Measurements from ENCODE around the gene MTM1.

Gene MTM1

DNA sequence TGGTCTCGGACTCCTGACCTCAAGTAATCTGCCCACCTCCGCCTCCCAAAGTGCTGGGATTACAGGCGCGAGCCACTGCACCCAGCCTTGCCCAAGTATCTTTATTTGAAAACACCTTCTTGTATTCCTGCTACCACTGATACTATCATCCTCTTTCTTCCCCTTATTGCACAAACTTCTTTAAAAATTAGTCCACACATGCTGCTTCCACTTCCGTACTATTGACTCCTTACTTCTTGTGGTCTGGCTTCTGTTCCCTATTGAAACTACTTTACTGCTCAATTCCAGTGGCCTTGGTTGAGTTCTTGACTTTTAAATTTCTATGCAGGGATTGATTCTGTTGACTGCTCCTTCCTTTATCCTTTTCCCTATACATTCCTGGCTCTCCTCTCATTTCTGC, 38.8 kb downstream of the MTM1 start:
- no peak for DNase-seq

DNA sequence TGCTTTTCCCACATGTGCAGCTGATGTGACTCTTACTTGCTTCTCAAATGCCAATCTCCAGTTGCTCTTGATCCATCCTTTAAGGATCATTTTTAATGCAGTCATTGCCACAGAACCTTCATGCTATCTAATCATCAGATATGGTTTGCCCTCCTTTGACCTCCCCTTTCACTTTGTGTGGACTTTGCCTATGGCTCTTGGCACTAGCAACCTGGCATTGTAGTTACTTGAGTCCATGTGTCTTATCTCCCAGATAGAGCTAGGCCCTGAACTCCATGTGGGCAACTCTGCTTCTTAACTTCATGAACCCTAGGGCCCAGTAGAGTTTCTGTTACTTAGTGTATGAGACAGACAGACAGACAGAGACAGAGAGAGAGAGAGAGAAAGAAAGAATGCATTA, 41.6 kb downstream of the MTM1 start:
- DNase-seq, result no peak

DNA sequence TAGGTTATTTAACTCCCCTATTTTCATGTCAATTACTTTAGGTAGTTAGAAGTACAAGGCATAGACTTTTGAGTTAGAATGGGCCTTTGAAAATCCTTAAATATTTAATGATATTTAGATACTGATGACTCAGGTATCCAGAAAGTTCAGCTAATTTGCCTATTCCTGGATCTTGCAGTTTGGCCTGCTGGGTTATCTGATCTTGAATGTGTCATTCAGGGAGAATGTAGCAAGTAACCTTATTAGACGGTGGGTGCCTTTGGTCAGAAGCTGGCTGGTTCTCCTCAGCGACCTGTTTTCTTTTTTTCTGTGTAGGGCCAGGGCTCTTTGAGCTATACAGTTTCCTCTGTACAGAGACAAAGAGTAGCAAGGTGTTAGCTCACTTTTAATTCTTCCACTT, 42.0 kb downstream of the MTM1 start:
- DNase-seq, result no peak

DNA sequence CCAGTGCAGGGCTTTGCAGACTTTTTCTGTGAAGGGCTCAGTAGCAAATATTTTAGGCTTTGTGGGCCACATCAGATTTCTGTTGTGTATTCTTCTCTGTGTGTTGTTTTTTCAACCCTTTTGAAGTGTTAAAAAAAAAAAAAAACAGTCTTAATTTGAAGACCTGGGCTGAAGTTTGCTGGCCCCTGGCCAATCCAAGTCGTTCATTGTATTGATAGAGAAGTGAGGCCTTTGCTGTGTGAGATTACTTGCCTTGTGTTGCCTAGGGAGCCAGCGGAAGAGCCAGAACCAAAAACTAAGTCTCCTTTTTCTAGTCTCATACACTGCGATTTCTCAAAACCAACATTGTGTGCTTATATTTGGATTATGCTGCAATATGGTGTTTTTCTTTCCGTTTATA, 46.9 kb downstream of the MTM1 start:
- DNase-seq, result no peak

DNA sequence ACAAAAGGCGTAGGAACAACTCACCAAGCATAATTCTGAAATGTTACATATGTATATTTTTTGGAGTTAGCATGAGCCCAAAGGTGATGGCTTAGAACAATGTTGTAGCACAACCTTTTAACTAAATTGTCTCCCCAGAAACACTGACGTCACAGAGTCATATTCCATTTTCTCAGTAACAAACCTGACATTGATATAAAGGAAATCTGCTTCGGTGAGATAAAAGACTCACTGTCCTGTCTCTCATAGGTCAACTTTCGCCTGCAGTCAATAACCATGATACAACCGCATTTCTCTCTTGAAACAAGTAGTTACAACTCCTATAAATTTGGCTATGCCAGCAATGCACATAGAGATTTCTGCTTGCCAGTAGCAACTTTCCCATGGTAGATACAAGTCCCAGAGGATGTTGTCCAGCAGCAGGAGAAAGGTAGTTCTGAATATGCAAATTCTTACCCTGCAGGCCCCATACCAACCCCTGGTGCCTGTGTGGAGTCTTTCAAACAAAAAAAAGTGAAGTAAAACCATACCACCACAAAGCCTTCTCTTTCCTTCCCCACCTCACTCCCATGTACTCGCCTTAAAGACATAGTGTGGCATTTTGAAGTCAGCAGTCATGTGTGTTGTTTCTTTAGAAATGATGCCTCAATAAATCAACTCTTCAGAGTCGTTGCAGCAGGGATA, 47.9 kb downstream of the MTM1 start:
- no peak for DNase-seq

DNA sequence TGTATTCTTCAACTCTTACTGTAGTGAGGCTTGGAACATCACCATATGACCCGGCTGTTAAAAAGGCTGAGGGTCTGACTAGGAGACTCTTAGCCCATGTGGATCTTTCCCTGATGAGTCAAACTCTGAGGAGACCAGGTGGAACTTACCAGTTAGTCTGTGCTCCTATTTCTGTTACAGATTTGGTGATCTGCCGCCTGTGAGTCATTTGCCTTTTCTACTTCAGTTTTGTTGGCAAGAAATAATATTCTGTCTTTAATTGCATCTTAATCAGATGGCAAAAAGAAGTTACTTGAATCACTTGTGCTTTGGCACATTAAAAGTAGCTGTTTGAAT, 48.4 kb downstream of the MTM1 start:
- no peak for DNase-seq

DNA sequence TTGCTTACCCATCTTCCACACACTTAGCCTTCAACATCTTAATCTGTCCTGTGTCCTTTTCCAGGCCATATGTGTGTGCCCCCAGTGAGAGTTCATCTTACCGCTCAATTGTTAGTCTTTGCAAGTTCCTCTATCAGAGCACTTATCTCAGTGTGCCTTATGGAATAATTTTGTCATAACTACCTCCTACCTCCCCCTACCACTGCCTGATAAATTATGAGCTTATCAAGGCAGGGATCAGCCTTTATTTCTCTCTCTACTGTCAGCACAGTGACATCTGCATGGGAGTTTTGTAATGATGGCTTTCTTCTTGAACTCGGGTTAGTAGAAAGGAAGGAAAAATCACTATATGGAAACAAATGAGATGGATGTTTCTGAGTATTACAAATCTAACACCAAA, 53.2 kb downstream of the MTM1 start:
- no peak for DNase-seq

DNA sequence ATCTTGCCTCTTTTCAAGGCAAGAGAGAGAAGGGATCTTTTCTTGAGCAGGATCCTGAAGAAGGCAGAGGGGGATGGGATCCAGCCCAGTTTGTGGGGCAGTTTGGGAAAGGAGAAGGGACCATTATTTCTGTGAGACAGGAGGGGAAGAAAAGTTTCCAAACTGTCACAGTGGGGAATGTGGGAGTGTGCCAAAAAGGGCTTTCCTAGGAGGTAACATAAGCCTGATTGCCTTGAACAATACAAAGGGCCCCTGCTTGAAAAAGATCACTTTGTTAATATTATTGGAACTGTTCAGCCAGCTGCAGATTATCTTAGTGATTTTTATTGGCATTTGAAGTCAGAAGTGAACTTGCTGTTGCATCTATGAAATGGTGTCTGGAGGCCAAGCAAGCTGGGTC, 55.2 kb downstream of the MTM1 start:
- no peak for DNase-seq

DNA sequence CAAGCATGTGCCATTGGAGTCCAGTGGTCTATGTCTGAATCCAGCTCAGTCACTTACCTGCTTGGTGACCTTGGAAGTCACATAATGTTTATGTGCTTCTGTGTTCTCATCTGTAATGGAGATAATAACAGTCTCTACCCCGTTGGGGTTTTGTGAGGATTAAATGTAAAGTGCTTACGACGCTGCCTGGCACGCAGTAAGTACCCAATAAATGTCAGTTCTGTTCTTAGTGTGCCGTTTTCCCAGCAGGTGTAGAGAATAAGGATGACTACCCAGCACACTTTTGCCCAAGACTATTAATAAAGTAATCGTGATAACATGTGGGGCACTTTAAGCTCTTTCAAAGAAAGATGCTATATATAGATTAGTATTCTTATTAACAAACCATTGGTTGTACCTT, 56.7 kb downstream of the MTM1 start:
- DNase-seq, result peak; percentile 85

DNA sequence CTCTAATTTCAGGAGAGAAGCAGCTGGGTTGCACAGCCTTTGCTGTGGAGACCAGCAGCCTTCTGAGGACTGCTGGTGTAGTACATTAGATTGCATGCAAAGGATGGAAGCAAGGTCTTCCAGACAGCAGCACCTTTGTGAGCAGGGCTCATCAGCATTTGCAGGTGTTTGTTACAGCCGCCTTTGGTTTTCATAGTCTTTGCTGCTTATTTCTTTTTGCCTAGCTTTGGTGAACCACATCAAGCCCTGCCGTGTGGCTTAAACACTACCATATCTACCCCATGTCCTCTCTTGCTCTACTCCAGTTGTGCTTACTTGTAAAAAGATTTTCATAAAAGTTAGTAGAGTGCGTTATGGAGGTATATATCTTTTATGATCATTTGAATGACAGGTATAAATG, 57.5 kb downstream of the MTM1 start:
- DNase-seq, result no peak

DNA sequence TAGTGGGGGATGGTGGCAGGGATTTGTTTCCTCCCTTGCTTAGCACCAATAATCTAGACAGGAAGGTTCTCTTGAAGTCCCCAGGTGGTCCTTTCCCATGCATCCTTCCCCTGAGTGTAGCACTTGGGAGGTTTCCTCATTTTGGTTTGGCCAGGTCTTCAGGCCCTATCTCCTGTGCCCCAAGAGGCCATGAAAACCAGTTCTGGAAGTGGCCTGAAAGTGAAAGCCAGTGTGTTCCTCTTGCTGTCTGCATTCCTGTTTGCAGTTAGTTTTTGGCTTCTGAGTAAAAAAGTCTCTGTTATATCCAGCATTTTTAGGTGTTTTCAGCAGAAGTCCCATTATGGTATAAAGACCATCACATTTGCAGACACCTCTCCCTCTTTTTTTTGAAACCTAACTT, 59.5 kb downstream of the MTM1 start:
- DNase-seq, result no peak

DNA sequence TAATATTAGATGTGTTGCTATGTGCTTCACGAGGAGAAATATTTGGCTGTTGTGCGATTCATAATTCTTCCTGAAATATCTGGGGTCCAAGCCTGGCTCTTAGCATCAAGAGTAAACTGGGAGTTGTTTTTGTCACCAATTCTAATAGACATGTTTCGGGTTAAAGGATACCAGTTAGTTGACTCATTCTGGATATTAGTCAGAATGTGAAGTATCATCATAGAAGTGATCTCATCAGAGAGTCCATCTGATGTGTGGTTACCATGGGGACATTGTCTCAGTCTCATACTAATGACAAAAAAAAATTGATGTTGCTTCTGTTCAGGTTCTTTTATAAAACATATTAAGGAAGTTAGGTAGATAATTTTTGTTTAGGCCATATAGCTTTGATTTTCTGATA, 67.5 kb downstream of the MTM1 start:
- no peak for DNase-seq

DNA sequence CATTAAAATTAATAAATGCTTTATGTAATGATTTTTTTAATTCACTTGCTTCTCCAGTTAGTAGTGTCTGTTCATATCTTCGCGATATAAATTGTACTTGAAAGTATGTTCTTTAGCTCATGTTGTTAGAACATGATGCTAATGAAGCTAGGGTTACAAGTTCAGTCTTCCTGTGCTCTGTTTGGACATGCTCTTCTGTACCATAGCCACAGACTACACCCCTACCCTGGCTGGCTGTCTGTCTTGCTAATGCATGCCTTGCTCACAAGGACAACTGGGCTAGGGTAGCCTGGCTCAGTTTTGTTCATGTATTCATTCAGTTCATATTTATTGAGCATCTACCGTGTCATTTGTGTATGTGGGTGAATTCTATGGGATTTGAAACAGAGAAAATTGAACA, 74.0 kb downstream of the MTM1 start:
- DNase-seq, result no peak

DNA sequence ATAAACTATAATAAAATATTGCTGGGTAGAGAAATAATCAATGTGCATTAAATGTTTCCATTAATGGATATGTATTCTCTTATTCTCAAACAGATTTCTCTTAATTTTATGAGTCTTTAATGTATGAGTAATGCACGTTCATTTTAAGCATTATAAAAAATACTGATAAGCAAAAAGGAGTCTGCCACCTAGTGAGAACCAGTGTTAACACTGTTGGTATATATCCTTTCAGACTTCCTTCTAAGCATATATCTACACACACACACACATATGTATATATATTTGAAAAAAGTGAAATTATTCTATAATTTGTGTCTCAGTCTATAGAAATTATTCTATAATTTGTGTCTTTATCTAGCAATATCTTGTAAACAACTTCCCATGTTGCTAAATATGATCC, 74.8 kb downstream of the MTM1 start:
- DNase-seq, result no peak

DNA sequence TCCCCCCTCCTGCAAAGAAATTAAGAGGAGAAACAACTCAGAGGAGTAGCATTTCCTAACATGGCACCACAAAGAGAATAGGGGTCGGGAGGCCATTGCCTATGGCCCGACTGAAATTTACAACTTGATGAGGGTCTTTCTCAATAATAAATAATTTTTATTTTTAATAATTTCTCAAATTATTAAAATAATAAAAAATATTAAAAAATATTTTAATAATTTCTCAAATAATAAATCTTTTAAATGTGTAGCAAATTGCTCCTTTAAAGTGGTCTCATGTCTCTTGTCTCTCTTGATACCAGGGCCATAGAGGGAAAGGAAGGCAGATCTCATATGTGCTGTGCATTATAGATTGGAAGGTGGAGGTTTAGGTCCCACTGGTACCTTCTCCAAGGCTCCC, 75.5 kb downstream of the MTM1 start:
- no peak for DNase-seq

DNA sequence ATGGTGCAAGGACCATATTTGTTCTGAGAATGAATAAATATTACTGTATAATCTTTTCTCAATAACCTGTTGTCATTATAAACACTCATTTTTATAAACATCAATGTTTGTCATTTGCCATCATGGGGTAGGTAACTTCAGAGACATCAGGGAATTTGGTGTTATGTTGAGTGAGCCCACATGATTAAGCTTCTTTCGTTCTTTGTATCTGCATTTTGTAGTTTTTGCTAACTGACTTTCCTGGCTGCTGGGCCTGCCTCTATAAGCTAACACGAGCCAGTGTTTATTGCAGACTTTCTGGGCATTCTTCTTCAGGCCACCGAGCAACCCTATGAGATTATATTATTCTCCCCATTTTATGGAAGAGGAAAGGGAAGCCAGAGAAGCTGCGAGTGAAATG, 76.0 kb downstream of the MTM1 start:
- no peak for DNase-seq

DNA sequence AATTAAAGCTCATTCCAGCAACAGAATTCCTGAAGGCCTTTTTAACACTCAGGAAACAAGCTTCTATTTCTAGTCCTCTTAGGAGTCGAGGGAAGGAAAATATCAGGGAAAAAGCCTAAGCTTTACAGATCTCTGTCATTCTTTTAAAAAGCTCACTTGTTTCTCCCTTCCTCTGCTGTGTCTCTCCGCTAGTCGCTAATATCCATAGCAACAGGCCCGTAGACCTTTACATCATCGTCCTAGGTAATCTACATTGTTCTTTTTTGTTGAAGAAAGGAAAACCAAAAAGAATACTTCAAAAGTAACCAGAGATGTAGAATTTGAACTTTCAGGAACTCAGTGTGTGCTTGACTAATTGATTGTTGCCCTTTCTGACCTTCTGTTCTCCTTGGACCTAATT, 78.9 kb downstream of the MTM1 start:
- no peak for DNase-seq

DNA sequence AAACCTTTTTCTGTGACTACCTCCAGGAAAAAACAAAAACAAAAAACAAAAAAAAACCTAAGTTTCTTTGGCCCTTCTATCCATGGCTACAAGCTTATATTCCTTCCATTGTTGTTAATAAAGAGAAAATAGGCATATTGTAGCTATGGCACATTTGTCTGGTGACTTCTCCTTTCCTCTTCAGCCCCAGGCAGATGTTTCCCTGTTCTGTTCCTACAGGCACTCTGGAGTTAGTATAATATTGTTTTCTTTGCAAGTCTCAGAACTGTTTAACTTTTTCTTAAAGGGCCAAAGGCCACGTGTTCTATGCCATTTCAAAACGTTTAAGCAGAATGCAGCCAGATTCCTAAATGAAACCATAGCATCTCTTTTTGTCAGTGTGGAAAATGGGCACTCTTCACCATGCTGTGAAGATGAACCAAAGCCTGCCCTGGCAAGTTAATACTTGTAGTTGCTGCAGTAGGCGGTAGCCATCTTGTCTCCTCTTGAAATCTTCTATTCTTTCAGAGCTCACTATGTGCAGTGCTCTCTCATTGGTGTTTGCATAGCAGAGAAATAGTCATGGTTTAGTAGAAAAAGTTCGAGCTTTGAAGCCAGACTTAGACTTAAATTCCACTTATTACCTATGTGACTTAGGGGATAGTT, 80.0 kb downstream of the MTM1 start:
- no peak for DNase-seq

DNA sequence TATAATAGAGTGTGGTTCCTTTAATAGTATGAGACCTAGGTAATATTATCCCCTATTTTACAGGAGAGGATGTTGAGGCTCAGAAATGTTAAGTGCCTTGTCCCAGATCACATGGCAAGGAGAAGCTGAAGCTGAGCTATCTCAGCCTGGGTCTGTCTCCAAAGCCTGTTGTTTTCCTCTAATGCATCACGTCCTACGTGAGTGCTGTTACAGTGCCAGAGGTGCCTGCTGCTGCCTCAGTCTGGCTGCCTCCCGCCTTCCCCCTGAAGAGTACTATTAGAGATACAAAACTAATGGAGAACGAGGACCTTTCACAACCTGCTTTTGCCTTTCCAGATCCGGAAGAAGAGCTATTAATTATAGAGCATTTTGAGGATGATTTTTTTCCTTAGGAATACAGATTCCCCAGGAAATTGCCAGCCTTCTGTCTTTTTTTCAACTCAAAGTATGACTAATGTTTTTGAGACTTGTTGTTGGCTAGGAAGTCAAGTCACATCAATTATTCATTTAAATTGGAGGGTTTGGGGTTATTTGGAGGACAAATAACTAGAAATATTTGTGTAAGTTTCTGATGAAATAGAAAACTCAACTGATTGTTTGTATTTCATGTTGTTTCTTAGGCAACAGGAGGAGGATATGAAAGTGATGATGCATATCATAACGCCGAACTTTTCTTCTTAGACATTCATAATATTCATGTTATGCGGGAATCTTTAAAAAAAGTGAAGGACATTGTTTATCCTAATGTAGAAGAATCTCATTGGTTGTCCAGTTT, 80.9 kb downstream of the MTM1 start:
- DNase-seq, result peak; percentile 36

DNA sequence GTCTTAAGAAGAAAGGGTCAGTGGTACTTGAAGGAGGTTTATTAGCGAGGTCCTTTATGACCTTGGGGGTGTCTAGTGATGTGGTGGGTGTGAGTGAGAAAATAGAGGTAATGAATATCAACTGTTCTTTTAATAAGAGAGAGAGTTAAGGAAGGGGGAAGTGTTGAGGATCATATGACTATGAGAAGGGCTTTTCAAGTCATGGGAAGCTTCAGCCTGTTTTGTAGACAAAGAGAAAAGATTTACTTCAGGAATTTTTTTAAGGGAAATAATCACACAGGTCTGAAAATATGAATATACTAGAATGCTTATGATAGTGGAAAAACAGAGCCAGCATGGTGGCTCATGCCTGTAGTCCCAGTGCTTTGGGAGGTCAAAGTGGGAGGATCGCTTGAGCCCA, 83.5 kb downstream of the MTM1 start:
- no peak for DNase-seq

DNA sequence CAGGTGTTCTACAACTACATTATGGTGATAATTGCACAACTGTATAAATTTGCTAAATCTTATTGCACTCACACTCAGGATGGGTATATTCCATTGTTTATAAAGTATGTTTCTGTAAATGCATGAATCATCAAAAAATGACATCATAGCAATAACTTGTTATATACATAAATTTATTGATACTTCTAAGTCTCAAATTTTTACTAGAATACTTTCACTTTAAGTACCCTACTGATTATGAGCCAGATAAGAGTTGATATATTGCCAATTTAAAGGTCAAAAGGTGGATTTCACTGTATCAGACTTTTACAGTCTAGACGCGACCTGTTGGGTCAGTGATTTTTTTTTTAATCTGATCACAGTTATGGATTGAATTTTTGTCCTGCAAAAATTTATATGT, 87.4 kb downstream of the MTM1 start:
- DNase-seq, result no peak

DNA sequence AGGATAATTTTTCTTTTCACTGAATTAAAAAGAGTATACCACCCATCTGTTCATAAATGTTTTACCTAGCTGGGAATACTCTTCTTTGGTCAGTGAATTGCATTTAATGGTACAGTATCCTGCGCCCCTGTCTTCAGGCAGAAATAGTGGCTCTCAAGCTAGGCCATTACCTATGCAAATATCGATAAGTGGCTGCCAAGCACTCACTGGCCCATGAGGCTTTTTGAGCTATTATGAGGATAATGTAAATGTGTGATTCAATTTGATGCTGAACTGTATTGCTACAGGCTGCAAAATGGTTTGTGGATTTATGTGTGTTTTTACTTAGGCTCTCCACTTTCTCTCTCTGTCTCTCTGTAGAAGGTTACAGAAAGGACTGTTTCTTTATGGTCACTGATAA, 94.7 kb downstream of the MTM1 start:
- DNase-seq, result peak; percentile 2

DNA sequence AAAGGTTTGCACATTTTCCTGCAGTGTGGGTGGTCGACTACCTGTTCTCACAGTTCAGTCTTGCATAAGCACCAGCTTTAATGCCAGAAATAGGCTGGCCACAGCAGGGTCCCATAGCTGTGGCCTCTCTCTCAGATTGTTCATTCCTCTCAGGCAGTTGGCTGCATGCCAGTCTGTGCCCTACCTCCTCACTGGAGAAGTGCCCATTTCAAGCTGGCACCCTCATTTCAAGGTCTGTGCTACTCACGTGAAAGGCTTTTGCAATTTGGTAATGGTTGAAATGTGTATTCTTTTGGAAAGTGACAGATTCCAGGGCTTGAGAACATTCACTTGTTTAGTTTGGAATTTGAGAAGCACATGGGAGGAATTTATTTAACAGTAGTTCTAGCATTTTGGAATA, 95.9 kb downstream of the MTM1 start:
- peak; percentile 21 for DNase-seq

DNA sequence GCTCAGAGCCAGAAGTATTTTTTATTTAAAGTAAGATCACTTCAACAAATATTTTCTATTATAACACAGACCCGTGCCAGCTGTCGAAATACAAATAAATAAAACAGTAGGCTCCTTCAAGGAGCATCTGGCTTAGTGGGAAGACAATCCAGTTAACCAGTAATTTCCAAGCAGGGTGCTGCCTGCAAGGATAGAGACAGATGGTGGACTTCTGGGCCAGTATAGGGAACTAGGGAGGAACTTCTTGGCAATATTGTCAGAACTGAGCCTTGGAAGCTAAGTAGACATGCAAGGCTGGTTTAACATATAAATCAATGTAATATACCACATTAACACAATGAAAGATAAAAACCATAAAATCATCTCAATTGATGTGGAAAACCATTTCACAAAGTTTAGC, 107.8 kb downstream of the MTM1 start:
- no peak for DNase-seq

DNA sequence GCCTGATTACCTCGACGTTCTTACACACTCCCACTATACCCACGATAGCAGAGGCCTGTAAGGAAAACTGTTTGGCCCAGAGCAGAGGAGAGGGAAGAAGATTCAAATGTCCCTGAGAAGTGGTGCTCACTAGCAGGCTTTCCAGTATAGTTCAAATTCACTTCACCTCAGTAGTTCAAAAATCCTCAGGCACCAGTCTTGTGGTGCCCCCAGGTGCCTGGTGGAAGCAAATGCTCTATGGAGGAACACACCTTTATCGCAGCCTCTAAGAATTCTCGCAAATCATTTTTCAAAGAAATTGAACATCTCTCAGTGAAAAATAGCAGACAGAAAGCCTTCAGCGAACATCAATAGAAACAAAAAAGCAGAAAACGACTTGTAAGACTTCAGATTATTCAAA, 112.6 kb downstream of the MTM1 start:
- DNase-seq, result peak; percentile 0
